ENCODE results near the gene SRCAP.
"Not testable (repeated sequence)": the region's sequence is repeated elsewhere in the genome, so short reads cannot be mapped to it uniquely, and the experiment has no call there.

Gene SRCAP

DNA sequence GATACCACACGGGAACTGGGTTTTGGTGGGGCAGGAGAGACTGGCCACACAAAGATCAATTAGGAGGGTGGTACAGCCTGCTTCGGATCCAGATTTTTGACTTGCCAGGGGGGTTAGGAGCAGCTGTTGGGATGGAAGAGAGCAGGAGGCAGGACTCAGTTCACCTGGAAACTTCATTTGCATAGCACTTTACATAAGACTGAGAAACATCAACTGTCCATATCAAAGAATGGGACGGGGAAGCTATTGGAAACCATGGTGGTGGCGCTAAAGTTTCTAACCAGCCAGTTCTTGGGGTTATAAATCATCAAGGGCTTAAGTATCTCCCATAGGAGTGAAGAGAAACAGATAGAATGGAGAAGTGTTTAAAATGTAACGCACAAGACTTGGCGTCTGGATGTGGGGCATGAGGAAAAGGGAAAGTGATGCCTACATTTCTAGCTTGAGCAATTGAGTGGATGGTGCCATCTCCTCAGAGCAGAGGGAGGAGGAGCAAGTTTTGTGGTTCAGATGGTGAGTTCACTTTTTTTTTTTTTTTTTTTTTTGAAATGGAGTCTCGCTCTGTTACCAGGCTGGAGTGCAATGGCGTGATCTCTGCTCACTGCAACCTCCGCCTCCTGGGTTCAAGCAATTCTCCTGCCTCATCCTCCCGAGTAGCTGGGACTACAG lies 6.4 kb upstream of the SRCAP start:
- no peak overlapping the region for H3K27ac ChIP-seq

DNA sequence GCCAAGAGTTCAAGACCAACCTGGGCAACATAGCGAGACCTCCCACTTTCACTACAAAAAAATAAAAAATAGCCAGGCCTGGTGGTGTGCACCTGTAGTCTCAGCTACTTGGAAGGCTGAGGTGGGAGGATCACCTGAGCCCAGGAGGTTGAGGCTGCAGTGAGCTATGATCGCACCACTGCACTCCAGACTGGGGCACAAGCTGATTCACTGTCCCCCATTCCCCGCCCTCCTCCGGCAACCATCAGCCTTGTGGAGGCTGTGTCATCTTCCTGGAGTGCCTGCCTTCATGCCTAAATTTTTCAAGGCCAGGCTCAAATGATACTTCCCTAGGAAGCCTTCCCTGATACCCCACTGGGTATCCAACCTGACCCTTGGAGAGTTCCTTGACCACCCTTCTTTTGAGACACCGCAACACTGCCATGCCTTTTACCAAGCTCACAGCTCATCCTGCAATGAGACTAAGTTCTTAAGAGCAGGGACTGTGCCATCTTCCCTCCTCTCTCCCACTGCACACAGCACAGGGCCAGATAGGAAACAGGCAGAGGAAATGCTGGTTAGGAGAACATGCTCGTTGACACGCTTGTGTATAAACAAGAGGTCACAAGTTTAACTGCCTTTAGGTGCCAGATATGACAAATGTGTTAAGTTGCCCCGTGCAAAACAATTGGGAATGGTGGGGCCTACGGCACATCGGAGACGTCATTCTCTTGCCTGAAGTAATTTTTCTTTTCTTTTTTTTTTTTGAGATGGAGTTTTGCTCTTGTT lies 3.9 kb upstream of the SRCAP start:
- H3K27ac ChIP-seq = no peak overlapping the region
- TF ChIP-seq, protein P1, sequence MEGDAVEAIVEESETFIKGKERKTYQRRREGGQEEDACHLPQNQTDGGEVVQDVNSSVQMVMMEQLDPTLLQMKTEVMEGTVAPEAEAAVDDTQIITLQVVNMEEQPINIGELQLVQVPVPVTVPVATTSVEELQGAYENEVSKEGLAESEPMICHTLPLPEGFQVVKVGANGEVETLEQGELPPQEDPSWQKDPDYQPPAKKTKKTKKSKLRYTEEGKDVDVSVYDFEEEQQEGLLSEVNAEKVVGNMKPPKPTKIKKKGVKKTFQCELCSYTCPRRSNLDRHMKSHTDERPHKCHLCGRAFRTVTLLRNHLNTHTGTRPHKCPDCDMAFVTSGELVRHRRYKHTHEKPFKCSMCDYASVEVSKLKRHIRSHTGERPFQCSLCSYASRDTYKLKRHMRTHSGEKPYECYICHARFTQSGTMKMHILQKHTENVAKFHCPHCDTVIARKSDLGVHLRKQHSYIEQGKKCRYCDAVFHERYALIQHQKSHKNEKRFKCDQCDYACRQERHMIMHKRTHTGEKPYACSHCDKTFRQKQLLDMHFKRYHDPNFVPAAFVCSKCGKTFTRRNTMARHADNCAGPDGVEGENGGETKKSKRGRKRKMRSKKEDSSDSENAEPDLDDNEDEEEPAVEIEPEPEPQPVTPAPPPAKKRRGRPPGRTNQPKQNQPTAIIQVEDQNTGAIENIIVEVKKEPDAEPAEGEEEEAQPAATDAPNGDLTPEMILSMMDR (conservative IDR thresholded peaks at IDR 0.05) = no peak

More for the DNA sequence above, 6.4 kb upstream of the SRCAP start:
- TF ChIP-seq, protein P1 (conservative IDR thresholded peaks at IDR 0.05) = no peak

DNA sequence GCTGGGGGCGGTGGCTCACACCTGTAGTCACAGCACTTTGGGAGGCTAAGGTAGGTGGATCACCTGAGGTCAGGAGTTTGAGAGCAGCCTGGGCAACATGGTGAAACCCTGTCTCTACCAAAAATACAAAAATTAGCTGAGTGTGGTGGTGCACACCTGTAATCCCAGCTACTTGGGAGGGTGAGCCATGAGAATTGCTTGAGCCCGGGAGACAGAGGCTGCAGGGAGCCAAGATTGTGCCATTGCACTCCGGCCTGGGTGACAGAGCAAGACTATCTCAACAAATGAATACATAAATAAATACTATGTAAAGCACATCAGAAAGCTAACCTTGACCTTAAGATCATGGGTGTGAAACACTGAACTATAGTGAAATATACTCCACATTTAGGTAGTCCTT lies 2.3 kb upstream of the SRCAP start:
- not testable (repeated sequence) for H3K27ac ChIP-seq

DNA sequence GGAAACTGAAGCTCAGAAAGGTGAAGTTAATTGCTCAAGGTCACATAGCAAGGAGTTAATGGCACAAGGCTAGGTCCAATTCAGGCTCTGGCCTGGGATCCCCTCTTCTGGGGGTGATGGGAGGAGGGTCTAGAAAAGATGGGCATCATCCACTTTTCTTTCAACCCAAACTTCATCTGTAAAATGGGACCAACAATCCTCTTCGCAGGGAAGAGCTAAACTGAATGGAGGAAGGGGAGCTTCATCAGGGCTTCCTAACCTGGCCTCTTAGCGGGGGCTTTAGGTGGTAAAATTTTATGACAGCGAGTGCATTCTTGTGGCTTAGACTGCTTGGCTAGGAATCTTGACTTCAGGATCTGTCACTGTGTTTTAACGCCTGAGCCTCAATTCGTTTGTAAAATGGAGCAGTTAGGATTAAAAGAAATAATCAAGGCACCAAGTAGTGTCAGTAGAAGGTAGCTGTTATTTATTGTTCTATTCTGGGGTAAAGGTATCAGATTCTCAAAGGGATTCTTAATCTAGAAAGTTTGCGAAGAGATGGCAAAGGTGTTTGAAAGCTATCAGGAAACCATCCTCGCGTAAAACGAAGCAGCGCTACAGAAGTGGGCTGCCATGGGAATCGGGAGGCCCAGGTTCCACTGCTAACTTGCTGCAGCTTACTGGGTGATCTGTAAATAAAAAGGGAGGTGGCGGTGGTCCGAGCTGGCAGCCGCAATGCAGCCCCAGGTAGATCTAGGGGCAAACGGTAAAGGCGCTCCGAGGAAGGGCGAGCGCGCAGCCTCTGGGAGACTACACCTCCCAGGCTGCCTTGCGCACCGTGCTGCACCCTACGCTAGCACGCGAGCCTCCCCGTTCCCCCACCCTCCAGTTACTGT lies 1.5 kb upstream of the SRCAP start:
- TF ChIP-seq, protein P1 (conservative IDR thresholded peaks at IDR 0.05) = no peak

DNA sequence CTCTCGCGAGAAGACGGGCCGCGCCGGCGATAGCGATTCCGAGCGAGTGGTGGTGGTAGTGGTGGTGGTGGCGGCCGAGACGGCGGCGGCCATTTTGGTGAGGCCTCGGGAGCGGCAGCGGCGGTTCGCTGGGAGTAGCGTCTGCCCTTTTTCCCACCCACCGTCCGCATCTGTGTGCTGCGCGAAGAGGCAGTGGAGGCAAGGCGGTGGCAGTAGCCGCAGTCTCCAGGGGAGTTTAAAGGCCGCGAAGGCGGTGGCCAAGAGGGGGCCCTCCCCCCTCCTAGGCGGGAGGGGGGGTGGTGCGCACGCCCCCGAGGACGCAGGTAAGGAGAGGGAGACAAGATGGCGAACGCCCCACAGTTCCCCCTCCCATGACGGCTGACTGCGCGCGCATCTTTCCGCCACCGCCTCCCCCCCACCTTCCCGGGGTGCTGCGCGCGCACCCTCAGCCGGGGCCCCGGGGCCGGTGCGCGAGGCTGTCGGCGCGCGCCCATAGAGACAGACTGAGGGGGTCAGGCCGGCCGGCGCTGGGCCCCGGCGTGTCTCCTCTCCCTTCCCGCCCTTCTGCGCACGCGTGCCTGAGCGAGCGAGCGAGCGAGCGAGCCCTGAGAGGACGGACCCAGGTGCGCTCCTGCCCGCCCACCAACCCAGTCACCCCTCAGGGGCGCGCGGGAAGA lies 694 bp upstream of the SRCAP start:
- TF ChIP-seq, protein P1 (conservative IDR thresholded peaks at IDR 0.05) = no peak
- peak overlapping the region; percentile 97 for H3K27ac ChIP-seq

More for the DNA sequence above, 1.5 kb upstream of the SRCAP start:
- H3K27ac ChIP-seq = peak overlapping the region; percentile 97

DNA sequence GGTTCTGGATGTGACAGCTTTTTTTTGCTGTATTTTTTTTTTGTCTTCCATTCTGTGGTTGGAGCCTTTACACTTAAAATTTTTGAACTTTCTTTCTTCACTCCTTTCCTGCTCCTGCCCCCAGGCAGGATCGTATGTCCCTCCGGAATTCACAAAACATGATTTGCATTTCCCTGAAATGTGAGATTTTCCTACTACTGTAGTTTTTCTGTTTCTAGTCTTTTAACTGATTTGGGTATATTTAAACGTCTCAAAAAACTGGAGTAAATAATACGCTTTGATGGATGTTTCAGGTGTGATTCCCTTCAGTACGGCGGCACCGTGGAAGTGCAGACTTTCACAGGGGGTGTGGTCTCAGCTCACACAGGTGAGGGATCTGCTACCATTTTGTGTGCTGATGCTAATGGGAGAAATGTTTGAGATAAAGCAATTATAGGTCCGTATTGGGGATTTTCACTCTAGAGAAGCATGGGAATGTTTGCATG lies 686 bp downstream of the SRCAP start:
- peak overlapping the region; percentile 97 for H3K27ac ChIP-seq
- TF ChIP-seq, protein P1 (conservative IDR thresholded peaks at IDR 0.05) = no peak

DNA sequence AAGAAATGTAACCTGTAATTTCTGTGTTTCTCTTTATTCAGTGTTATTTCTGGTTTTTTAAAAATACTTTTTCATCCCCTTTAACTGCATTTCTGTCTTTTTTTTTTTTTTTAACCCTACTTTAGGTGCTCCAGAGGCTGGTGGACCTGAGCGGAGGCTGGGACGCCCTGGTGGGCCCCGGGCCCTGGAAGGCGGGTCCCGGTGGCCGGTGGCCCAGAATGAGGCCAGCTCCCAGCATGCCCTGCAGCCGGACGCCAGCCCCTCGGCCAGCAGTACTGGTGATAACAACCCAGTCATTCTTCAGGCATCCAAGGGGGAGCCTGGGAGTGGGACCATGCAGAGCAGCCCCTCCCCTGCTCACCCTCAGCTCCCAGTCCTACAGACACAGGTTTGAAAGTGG lies 1.5 kb downstream of the SRCAP start:
- H3K27ac ChIP-seq = peak overlapping the region; percentile 97
- TF ChIP-seq, protein P1 (conservative IDR thresholded peaks at IDR 0.05) = no peak
